CD4-positive, alpha-beta T cell treated with Interferon alpha-2 for 1 hour (primary cell): ENCODE measurements around the gene ZBTB7C.

Source experiments
- DNase-seq, 2 donors: peaks; one replicate each; pipeline ENCODE4 v3.0.0-alpha.2; 2020 to 2022

Gene ZBTB7C

DNA sequence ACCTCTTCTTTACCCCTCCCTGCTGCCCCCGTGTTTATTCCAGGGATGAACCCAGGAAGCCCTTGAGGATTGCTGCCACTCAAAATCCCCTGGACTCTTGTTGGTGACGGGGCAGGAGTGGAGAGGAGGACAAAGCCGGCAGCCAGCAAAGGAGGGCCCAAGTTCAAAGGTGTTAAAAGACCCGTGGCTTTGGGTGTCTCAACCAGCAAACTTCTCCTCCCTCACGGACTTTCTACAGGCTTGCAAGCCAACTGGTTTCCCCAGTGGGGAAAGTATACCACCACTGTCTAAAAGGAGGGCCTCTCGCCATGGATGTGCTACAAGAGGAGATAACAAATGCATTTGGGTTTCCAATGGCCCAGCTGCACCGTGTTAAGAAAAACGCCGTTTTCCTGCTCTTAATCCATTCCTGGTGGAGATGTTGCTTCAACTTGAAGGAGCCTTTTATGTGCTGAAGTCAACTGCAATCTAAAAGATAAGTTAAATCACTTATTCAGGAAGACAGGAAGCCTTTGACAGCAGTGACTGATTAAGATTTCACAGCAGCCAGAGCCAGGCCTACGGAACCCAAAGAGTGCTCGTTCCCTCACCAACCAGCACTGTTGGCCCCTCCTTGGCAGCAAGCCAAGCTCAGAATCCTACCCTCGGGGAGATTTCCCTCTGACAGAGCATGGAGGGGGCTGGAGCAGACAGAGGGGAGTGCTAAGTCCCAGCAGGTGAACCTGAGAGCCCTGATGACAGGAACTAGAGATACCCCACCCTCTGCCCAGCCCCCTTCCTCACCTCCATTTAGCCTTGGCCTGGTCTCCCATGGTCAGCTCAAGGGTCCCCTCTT lies 57.8 kb downstream of the ZBTB7C start:
- DNase-seq = no peak

DNA sequence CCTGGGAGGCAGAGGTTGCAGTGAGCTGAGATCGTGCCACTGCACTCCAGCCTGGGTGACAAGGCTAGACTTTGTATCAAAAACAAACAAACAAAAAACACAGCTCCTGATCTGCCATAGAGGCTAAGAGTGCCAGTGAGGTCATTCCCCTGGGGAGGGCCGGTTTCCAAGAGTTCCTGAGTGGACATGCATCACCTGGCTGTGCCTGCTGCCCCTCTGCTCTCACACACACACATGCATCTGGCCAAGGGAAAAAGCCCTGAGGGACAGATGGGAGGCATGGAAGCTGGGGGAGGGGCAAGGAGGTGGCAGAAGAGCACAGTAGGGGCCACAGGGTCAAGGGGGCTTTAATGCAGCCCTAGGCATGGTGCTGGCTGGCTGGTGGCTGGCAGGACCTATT lies 60.4 kb downstream of the ZBTB7C start:
- DNase-seq = no peak

GRCh38 chr18:48347756-48348326 lies 61.3 kb downstream of the ZBTB7C start:
- no peak for DNase-seq

GRCh38 chr18:48345596-48345995 lies 63.6 kb downstream of the ZBTB7C start:
- DNase-seq = no peak

DNA sequence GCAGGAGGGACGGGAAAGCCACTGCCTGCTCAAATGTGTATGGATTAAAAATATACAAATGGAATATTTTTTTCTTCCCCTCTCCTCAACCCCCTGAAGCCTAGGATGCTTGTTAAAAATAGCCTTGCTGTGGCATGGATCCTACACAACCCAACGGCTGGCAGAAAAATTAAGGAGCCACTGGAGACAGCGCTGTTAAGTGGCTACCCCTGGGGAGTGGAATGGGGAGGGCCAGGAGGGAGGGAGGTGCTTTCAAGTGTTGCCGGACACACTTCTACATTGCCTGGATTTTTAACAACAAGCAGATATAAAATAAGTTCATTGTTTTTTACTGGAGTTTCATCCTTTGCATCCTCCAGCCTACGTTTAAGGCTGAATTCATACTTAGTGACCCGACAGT lies 66.6 kb downstream of the ZBTB7C start:
- no peak for DNase-seq

DNA sequence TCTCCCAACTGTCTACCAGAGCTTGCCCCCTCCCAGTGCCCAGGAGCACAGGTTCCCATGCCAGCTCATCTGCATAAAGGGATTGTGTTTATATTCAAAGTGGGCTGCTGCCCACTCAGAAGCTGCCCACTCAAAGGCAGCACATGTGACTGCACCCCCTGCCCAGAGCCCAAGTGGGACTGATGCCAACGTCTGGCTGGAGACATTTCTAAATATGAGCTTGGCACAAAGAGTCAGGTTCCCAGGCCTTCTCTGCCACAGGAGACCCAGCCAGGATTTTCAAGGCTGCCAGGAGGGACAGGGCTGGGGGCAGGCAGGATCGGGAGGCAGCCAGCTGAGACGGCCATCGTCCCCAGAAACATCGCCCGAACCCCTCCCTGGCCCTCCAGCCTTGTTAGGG lies 67.1 kb downstream of the ZBTB7C start:
- DNase-seq = no peak

DNA sequence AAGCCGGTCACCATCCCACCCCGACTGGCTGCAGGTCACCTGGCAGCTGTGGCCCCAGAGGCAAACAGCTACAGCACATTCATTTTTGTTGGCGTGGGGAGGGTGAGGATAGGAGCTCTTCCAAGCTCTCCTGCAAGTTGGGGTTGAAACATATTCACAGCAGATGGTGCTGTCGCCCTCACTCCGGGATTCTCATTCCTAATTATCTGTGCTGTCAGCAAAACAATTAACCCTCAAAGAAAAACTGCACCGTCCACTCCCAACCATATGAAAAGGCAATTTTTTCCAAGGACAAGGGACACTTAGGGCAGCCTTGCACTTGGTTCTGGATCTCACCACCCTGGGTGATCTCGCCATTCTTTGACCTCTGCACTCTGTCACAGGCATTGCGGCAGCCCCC lies 68.6 kb downstream of the ZBTB7C start:
- no peak for DNase-seq

- DNase-seq = no peak
These were observed 69.5 kb downstream of the ZBTB7C start for GRCh38 chr18:48339692-48340091.

GRCh38 chr18:48338915-48339314 lies 70.3 kb downstream of the ZBTB7C start:
- no peak for DNase-seq

- DNase-seq = no peak
These were observed 72.1 kb downstream of the ZBTB7C start for GRCh38 chr18:48337053-48337452.

- no peak for DNase-seq
These were observed 72.9 kb downstream of the ZBTB7C start for GRCh38 chr18:48336332-48336731.

DNA sequence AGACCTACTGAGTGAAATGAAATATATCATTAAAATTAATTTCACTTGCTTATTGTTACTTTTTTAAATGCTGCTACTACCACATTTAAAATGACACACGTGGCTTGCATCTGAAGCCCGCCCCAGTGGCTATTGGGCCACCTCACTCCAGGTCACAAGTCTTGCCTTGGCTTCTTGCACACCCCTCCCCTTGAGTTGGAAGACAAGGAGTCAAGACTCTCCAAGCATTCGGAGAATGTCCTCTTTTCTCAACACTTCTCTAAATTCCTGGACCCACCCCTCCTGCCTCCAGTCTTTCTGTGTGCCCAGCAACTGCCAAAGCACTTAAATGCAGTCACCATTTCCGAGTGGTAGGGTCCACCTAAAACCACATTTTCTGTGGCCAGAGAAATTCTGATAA lies 73.4 kb downstream of the ZBTB7C start:
- no peak for DNase-seq

GRCh38 chr18:48334845-48335244 lies 74.3 kb downstream of the ZBTB7C start:
- no peak for DNase-seq

GRCh38 chr18:48333563-48333962 lies 75.6 kb downstream of the ZBTB7C start:
- DNase-seq = no peak

DNA sequence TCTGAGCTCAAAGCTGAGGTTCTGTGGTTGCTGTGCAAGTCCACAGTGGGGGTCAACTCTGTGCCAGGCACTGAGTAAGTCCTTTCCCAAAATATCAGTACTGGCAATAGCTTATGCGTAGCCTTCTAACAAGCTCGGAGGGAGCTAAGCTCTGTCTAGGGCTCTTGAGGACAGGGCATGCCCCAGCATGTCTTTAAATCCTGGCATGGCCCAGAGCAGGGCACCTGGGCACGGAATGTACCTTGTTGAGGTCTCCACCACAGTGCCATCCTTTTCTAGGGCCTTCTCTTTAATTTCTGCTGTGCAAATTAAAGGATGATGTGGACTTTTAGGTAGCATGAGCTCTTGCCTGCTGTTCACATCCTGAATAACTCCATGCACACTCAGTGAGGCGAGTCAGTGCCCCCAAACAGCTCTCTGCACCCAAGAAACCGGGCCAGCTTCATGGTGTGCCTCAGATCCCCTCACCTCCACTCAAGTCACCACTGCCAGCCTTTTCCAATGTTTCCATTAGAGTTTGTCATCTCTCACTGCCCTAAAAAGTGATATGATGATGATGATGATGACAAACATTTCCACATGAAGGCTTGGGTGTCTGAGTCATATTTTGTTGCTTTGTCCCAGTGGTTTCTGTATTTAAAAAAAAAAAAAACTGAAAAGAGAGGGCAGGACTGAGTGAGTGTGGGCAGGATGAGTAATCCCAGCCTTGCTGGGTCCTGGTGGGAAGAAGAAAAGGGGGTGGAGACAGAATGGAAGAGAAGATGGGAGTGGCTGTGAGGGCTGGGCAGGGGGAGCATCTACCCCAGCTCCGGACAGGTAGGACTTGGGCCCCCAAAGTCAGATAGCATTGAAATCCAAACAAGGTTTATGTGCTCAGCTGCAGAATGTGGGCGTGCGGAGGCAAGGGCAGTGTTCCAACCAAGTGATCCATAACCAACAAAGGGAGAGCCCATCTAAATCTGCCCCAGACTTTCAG lies 78.9 kb downstream of the ZBTB7C start:
- no peak for DNase-seq

DNA sequence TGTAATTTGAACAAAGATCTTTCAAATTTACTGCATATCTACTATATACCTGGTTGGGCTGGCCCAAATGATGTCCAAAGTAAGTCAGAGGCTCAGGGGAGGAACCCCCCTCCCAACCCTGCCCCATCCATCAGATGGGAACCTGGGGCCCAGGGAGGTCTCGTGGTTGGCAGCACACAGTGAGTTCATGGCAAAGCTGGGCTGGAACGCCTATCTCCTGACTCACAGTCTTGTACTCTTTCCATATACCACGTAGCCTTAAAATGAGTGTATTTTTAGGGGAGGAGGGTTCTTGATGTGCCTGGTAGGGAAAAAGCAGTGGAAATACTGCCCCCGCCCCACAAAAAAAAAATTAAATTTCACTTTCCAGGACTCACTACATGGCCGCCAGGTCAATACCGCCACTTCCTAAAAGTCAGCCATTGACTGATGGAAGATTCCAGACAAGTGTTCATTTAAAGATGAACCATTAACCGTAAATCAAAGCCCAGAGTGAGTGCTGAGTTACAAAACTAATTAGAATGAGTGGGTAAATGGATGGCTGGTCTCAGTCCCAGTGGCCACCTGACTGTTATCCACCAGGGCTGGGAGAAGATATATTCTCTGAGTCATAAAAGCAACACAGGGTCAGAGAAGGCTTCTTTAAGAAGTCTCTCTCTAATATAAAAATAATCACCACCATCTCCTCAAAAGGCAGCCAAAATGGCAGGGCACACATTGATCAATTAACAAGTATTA lies 80.5 kb downstream of the ZBTB7C start:
- DNase-seq = no peak

DNA sequence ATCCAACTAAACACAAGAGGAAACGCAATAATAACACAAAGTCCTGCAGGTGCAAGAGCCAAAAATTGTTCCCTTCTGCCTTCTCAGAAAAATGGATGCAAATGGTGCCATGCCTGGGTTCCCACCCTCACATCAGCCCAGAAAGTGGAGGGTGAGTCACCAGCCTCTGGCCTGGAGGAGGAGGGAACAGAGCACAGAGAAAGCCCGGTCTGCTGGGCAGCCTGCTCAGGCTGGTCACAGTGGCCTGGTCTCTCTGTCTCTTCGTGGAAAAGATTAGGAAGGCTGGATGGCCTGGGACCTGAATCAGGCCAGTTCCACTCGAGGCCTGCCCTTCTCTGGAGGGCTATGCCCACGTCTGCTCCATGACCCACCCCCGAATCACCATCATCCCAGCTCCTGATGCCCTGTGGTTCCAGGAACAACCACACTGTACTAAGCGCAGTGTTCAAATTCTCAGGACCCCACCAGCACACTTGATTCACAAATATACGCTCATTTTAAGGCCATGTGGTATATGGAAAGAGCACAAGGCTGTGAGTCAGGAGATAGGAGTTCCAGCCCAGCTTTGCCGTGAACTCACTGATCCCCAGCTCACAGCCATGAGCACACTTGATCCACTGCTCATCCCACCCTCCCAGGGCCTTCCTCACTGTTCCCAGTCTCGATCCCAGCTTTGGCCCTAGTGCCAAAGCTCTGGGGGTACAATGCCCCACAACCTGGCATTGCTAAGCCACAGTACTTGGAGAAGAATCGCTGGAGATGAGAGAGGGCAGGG lies 82.1 kb downstream of the ZBTB7C start:
- no peak for DNase-seq

- DNase-seq = no peak
These were observed 84.0 kb downstream of the ZBTB7C start for GRCh38 chr18:48325115-48325665.

DNA sequence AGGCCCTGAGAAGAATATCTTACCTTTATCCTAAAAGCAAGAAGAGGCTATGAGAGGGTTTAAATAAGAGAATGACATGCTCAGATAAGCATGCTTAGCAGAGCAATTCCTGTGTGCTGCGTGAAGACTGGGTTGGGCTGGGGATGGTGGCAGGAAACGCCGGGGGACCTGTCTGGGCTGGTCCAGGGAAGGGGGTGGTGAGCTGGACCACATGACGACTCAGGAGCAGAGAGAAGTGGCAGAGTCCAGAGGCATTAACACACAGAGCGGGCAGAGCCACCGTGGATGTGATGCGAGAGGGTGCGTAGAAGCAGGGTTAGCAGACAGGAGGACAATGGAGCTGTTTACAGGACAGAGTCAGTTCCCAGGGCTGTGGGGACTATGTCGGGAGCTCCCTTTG lies 84.5 kb downstream of the ZBTB7C start:
- no peak for DNase-seq

GRCh38 chr18:48323151-48323550 lies 86.0 kb downstream of the ZBTB7C start:
- no peak for DNase-seq

- DNase-seq = no peak
These were observed 87.6 kb downstream of the ZBTB7C start for GRCh38 chr18:48321536-48321935.

- DNase-seq = no peak
These were observed 88.1 kb downstream of the ZBTB7C start for GRCh38 chr18:48321121-48321520.
